A549 (cell line): ENCODE data around the gene TPO. TPM values are rescaled to one million over a fixed set of nuclear protein-coding genes. Genes with fewer than 3 reads are reported as not detected.

Experiments used
- ATAC-seq, 2 experiments: fragments of 200-7000 bp in 1 of 2; fragments of >200 bp in 1 of 2; cut with Nextera tagmentation in 1 of 2; cut with Tn5 transposase in 1 of 2; 3 replicates each; pipeline versions ENCODE4 v1.8.0 to v1.9.1; 2018 to 2020; ENCODE audit warnings: mild to moderate bottlenecking in 1 of 2, moderate library complexity in 1 of 2
- CTCF ChIA-PET: fragments of 300-600 bp; sonication (Branson Sonifier 250); formaldehyde crosslinking; extraction: SDS; loops from one replicate; lab custom pipeline; 2021; ENCODE audit warnings: antibody characterized with exemption, inconsistent platforms; lab: Yijun Ruan, JAX
- POLR2A ChIA-PET: fragments of 350-600 bp; formaldehyde crosslinking; extraction: SDS; loops from one replicate; lab custom pipeline; 2021; ENCODE audit warnings: antibody characterized with exemption, inconsistent platforms; lab: Yijun Ruan, JAX
- DNase-seq, 2 experiments: peaks; one replicate each; pipeline versions ENCODE4 v3.0.0 to v3.0.0-alpha.2; 2011 to 2016; ENCODE audit warnings: low read depth in 1 of 2, low spot score in 1 of 2
- FAIRE-seq: peaks from 2 replicates; lab custom pipeline; 2011; peaks lifted over from hg19 to GRCh38; lab: Jason Lieb, UNC
- H3K27ac ChIP-seq, 2 experiments: fragments of >200 bp; sonication (Bioruptor Twin); formaldehyde crosslinking; 3 replicates each; pipeline ENCODE4 v1.5.1; 2016 to 2017
- H3K4me1 ChIP-seq: fragments of >200 bp; sonication (Bioruptor Twin); formaldehyde crosslinking; 3 replicates; pipeline ENCODE4 v1.6.1; 2016
- H3K4me2 ChIP-seq: fragments of >200 bp; sonication (Bioruptor Twin); formaldehyde crosslinking; 3 replicates; pipeline ENCODE4 v1.6.1; 2016
- H3K4me3 ChIP-seq: fragments of >200 bp; sonication (Bioruptor Twin); formaldehyde crosslinking; 3 replicates; pipeline ENCODE4 v1.5.1; 2016
- H3K9me3 ChIP-seq: fragments of >200 bp; sonication (Bioruptor Twin); formaldehyde crosslinking; 3 replicates; pipeline ENCODE4 v1.6.1; 2016
- CBX2 ChIP-seq: fragments of 200-600 bp; sonication (generic); IDR thresholded peaks from 2 replicates; pipeline ENCODE4 v1.6.1; 2016; ENCODE audit warnings: low read depth, mild to moderate bottlenecking, borderline replicate concordance
- CHD2 ChIP-seq: fragments of 150-350 bp; IDR thresholded peaks from 2 replicates; pipeline ENCODE4 v1.6.1; 2014; ENCODE audit warnings: low read length; ENCODE audit not compliant: partially characterized antibody
- E2F6 ChIP-seq: IDR thresholded peaks from 2 replicates; pipeline ENCODE4 v1.6.1; 2012; ENCODE audit warnings: low read depth, borderline replicate concordance
- EHMT2 ChIP-seq: fragments of 200-600 bp; sonication (generic); IDR thresholded peaks from 2 replicates; pipeline ENCODE4 v1.6.1; 2016; ENCODE audit warnings: antibody characterized with exemption, low read depth, mild to moderate bottlenecking, moderate library complexity
- ESRRA ChIP-seq: fragments of 150-350 bp; IDR thresholded peaks from 2 replicates; pipeline ENCODE4 v1.6.1; 2014; ENCODE audit warnings: mild to moderate bottlenecking, low read length, borderline replicate concordance
- FOSL2 ChIP-seq, 2 experiments: fragments of 450-650 bp in 1 of 2; fragments of >200 bp in 1 of 2; sonication (Bioruptor Twin) in 1 of 2; formaldehyde crosslinking; IDR thresholded peaks; 2 replicates each; pipeline versions ENCODE4 v1.5.0 to v1.6.1; 2016 to 2020; ENCODE audit warnings: mild to moderate bottlenecking in 1 of 2, moderate library complexity in 1 of 2
- GATA3 ChIP-seq: IDR thresholded peaks from 2 replicates; pipeline ENCODE4 v1.6.1; 2012; ENCODE audit warnings: borderline replicate concordance
- HDAC2 ChIP-seq: fragments of 200-600 bp; sonication (generic); IDR thresholded peaks from 2 replicates; pipeline ENCODE4 v1.6.1; 2016
- HOXB5 ChIP-seq: fragments of 250-450 bp; sonication (Bioruptor Pico); IDR thresholded peaks from 2 replicates; pipeline ENCODE4 v1.5.0; 2020; ENCODE audit warnings: mild to moderate bottlenecking, moderate library complexity
- JUN ChIP-seq, 2 experiments: fragments of >200 bp; sonication (Bioruptor Twin); formaldehyde crosslinking; IDR thresholded peaks; 2 replicates in 1 of 2; 3 replicates in 1 of 2; pipeline ENCODE4 v1.6.1; 2016 to 2017
- JUNB ChIP-seq: fragments of >200 bp; sonication (Bioruptor Twin); formaldehyde crosslinking; IDR thresholded peaks from 2 replicates; pipeline ENCODE4 v1.6.1; 2016
- KDM1A ChIP-seq: fragments of 200-600 bp; sonication (generic); IDR thresholded peaks from 2 replicates; pipeline ENCODE4 v1.6.1; 2016; ENCODE audit warnings: low read depth, mild to moderate bottlenecking
- MYC ChIP-seq: IDR thresholded peaks from 2 replicates; pipeline ENCODE4 v1.6.1; 2012; ENCODE audit warnings: mild to moderate bottlenecking, inconsistent platforms, low read length, improper control_type of control experiment, borderline replicate concordance
- NPAS2 ChIP-seq: fragments of 250-450 bp; sonication (Bioruptor Pico); IDR thresholded peaks from 2 replicates; pipeline ENCODE4 v1.8.0; 2022; ENCODE audit warnings: mild to moderate bottlenecking, moderate library complexity, borderline replicate concordance
- NR3C1 ChIP-seq: fragments of >200 bp; sonication (Bioruptor Twin); formaldehyde crosslinking; IDR thresholded peaks from 3 replicates; pipeline ENCODE4 v1.6.1; 2017
- PHF8 ChIP-seq: fragments of 200-600 bp; sonication (generic); IDR thresholded peaks from 2 replicates; pipeline ENCODE4 v1.6.1; 2016; ENCODE audit warnings: low read depth, mild to moderate bottlenecking, antibody characterized with exemption, moderate library complexity, borderline replicate concordance
- POLR2AphosphoS2 ChIP-seq: conservative IDR thresholded peaks from 2 replicates; pipeline ENCODE4 v1.6.1; 2012; ENCODE audit warnings: low read length, improper control_type of control experiment, inconsistent platforms
- RCOR1 ChIP-seq: fragments of 150-350 bp; IDR thresholded peaks from 2 replicates; pipeline ENCODE4 v1.6.1; 2014; ENCODE audit warnings: antibody characterized with exemption, low read length, low read depth
- RFX5 ChIP-seq: fragments of 450-650 bp; IDR thresholded peaks from 2 replicates; pipeline ENCODE4 v1.7.1; 2014; ENCODE audit warnings: antibody characterized with exemption, mild to moderate bottlenecking, moderate library complexity
- RNF2 ChIP-seq: fragments of 200-600 bp; sonication (generic); IDR thresholded peaks from 2 replicates; pipeline ENCODE4 v1.6.1; 2016; ENCODE audit warnings: low read depth, mild to moderate bottlenecking, antibody characterized with exemption, moderate library complexity, borderline replicate concordance
- TFCP2L1 ChIP-seq: fragments of 250-450 bp; sonication (Bioruptor Pico); IDR thresholded peaks from 2 replicates; pipeline ENCODE4 v1.5.0; 2021; ENCODE audit warnings: mild to moderate bottlenecking
- WGBS: methylation state at CpG from one replicate; pipeline ENCODE4 v1.1.6; 2017; ENCODE audit errors: missing lambda C conversion rate; 5-methylcytosine and 5-hydroxymethylcytosine counted together
- polyA plus RNA-seq, 4 experiments: library from polyadenylated mRNA; depleted of rRNA in 3 of 4; stranded (reverse); fragments of >200 nt; fragmentation: RNase III in 1 of 4; extraction: RNeasy Plus Mini Kit Qiagen cat#74134 plus additional on column Dnase treatment in 1 of 4; gene quantifications; 2 replicates in 3 of 4; 3 replicates in 1 of 4; pipeline ENCODE4 v1.2.3, GENCODE V29; 2011 to 2017
- TF ChIP-seq, protein P1 (sequence below): IDR thresholded peaks from 2 replicates; pipeline ENCODE4 v1.6.1; 2012
- TF ChIP-seq, protein P2 (sequence below): fragments of >200 bp; sonication (Bioruptor Twin); formaldehyde crosslinking; IDR thresholded peaks from 3 replicates; pipeline ENCODE4 v1.5.1; 2016

TPO gene
- polyA plus RNA-seq, 2 of the 4 experiments (the other 2 are of a cell fraction), result 0.05 TPM; not detected in 1

GRCh38 chr2:1503471-1504310 is 90.4 kb downstream of the TPO start:
- no peak for ATAC-seq
- Histone ChIP-seq H3K4me2 (no peak overlapping the region), H3K27ac (no peak overlapping the region), H3K4me1 (no peaks in the 10 kb centered on the region), H3K4me3 (no peak overlapping the region), H3K9me3 (no peaks in the 10 kb centered on the region)
- 19% methylated on average over 17 of the region's 36 CpGs for WGBS
- no peak for DNase-seq
- FAIRE-seq, result no peak
- CTCF ChIA-PET, result interaction anchor here (0.9 to 1.1 kb wide), 2 partner anchors 47 to 48 kb away, joined by 3 to 6 read pairs; no protein-coding TSS in a partner anchor
- POLR2A ChIA-PET, result no interaction called here
- no peak for TF ChIP-seq TFCP2L1 (CRISPR knock-in tag)
- no peak for TF ChIP-seq NPAS2 (CRISPR knock-in tag)
- no peak for TF ChIP-seq KDM1A
- no peak for TF ChIP-seq NR3C1
- TF ChIP-seq ESRRA, result no peak
- TF ChIP-seq EHMT2, result no peak
- TF ChIP-seq FOSL2 (IDR thresholded peaks at IDR 0.05), result no peak
- no peak for TF ChIP-seq FOSL2 (CRISPR knock-in tag; IDR thresholded peaks at IDR 0.05)
- no peak for TF ChIP-seq GATA3
- TF ChIP-seq, protein P1, sequence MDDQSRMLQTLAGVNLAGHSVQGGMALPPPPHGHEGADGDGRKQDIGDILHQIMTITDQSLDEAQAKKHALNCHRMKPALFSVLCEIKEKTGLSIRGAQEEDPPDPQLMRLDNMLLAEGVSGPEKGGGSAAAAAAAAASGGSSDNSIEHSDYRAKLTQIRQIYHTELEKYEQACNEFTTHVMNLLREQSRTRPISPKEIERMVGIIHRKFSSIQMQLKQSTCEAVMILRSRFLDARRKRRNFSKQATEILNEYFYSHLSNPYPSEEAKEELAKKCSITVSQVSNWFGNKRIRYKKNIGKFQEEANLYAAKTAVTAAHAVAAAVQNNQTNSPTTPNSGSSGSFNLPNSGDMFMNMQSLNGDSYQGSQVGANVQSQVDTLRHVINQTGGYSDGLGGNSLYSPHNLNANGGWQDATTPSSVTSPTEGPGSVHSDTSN, result no peak
- TF ChIP-seq JUN (IDR thresholded peaks at IDR 0.05), result no peak
- TF ChIP-seq RFX5, result no peak

DNA sequence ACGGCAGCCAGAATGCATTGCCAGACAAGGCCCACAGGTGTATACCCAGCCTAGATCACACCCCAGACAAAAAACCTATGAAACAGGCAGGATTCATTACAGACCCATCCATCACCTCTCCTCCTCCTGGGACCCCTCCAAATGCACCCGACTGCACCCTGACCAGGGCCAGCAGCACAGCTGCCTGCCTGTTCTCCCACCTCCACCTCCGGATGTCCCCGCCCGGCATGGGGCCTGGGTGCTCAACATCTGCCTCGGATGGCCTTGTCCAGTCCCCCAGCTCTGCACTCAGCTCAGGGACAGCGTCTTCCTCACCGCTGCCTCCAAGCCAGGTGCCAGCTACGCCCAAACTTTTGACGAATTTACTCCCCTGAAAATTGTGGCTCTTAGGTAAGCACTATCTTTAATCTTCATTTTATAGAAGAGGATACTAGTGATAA is 91.1 kb downstream of the TPO start:
- Histone ChIP-seq H3K4me1 (no peaks in the 10 kb centered on the region), H3K4me3 (no peak overlapping the region), H3K9me3 (no peaks in the 10 kb centered on the region), H3K4me2 (no peak overlapping the region), H3K27ac (no peak overlapping the region)
- POLR2A ChIA-PET, result no interaction called here
- FAIRE-seq (no peak), DNase-seq (no peak), ATAC-seq (no peak)
- TF ChIP-seq CHD2 (no peak), JUN (IDR thresholded peaks at IDR 0.05) (no peak), PHF8 (no peak), POLR2AphosphoS2 (no peak), E2F6 (no peak), RCOR1 (no peak), RNF2 (no peak), HDAC2 (no peak), MYC (no peak), CBX2 (no peak), JUNB (no peak), HOXB5 (CRISPR knock-in tag) (no peak)
- TF ChIP-seq, protein P2, sequence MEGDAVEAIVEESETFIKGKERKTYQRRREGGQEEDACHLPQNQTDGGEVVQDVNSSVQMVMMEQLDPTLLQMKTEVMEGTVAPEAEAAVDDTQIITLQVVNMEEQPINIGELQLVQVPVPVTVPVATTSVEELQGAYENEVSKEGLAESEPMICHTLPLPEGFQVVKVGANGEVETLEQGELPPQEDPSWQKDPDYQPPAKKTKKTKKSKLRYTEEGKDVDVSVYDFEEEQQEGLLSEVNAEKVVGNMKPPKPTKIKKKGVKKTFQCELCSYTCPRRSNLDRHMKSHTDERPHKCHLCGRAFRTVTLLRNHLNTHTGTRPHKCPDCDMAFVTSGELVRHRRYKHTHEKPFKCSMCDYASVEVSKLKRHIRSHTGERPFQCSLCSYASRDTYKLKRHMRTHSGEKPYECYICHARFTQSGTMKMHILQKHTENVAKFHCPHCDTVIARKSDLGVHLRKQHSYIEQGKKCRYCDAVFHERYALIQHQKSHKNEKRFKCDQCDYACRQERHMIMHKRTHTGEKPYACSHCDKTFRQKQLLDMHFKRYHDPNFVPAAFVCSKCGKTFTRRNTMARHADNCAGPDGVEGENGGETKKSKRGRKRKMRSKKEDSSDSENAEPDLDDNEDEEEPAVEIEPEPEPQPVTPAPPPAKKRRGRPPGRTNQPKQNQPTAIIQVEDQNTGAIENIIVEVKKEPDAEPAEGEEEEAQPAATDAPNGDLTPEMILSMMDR, result no peak
- CTCF ChIA-PET, result interaction anchor here (0.9 to 1.1 kb wide), 2 partner anchors 9 to 46 kb away, joined by 3 read pairs; no protein-coding TSS in a partner anchor
- 30% methylated on average over 10 of the region's 10 CpGs for whole genome bisulfite sequencing
